IMR-90 (cell line): ENCODE measurements around the gene TTC1.
A peak's percentile ranks its signal among the peaks of the same experiment; 100 is the strongest.

Experiments
- CEBPB ChIP-seq: IDR thresholded peaks from 2 replicates; pipeline ENCODE4 v1.6.1; 2012; ENCODE audit warnings: low read depth, low read length, improper control_type of control experiment
- CTCF ChIP-seq: conservative IDR thresholded peaks from 2 replicates; pipeline ENCODE4 v1.5.1; 2012; ENCODE audit warnings: mild to moderate bottlenecking, low read depth, low read length, improper control_type of control experiment

- TF ChIP-seq CEBPB (peak; percentile 95), CTCF (no peak)
These were observed 89.1 kb downstream of the TTC1 start for GRCh38 chr5:160097991-160098390.
